ENCODE measurements around the gene STK32A.

- TF ChIP-seq CTCF (conservative IDR thresholded peaks at IDR 0.05; ENCODE audit: low read depth in 2 of 2): no peak
- no peak for TF ChIP-seq EZH2 (IDR thresholded peaks at IDR 0.05; ENCODE audit: low read depth, unreplicated experiment)
- no peak for TF ChIP-seq POLR2AphosphoS5 (IDR thresholded peaks at IDR 0.05; ENCODE audit: low read depth)
- no peak for TF ChIP-seq EZH2phosphoT487 (IDR thresholded peaks at IDR 0.05; ENCODE audit: unreplicated experiment)
- no peak for TF ChIP-seq REST (IDR thresholded peaks at IDR 0.05; ENCODE audit: unreplicated experiment)
- TF ChIP-seq ZNF114 (CRISPR knock-in tag; IDR thresholded peaks at IDR 0.05): no peak
- TF ChIP-seq CREB1 (CRISPR knock-in tag; IDR thresholded peaks at IDR 0.05; ENCODE audit: low read depth): no peak
- no peak for TF ChIP-seq STAT1 (IDR thresholded peaks at IDR 0.05; ENCODE audit: unreplicated experiment)
- TF ChIP-seq ZNF462 (CRISPR knock-in tag; IDR thresholded peaks at IDR 0.05): no peak
Observed at GRCh38 chr5:147340941-147341340, 106.1 kb downstream of the STK32A start.
